HepG2 (cell line): ENCODE measurements around the gene ABCC3. TPM values are rescaled to one million over a fixed set of nuclear protein-coding genes. Genes with fewer than 3 reads are reported as not detected.

Source experiments
- ATF1 ChIP-seq: IDR thresholded peaks from 2 replicates; pipeline ENCODE4 v1.6.1; 2016; ENCODE audit warnings: mild to moderate bottlenecking, control low read depth
- ATF3 ChIP-seq: sonication (generic); formaldehyde crosslinking; IDR thresholded peaks from 2 replicates; pipeline ENCODE4 v1.4.0; 2020; ENCODE audit warnings: missing genetic modification reagents
- DMAP1 ChIP-seq: IDR thresholded peaks from 2 replicates; pipeline ENCODE4 v1.6.1; 2016
- FOXA1 ChIP-seq, 2 experiments: fragments of 450-650 bp in 1 of 2; sonication (generic) in 1 of 2; formaldehyde crosslinking in 1 of 2; IDR thresholded peaks; 2 replicates each; pipeline versions ENCODE4 v1.4.0 to v1.6.1; 2016 to 2020; ENCODE audit warnings: missing genetic modification reagents in 1 of 2
- GTF3A ChIP-seq: sonication (generic); formaldehyde crosslinking; conservative IDR thresholded peaks from 2 replicates; pipeline ENCODE4 v1.4.0; 2020; ENCODE audit warnings: mild to moderate bottlenecking, missing genetic modification reagents
- PLSCR1 ChIP-seq: sonication (generic); formaldehyde crosslinking; IDR thresholded peaks from 2 replicates; pipeline ENCODE4 v1.5.0; 2020; ENCODE audit warnings: missing genetic modification reagents, mild to moderate bottlenecking, borderline replicate concordance
- PRPF4 ChIP-seq: fragments of 200-400 bp; formaldehyde crosslinking; IDR thresholded peaks from 2 replicates; pipeline ENCODE4 v1.6.1; 2016; ENCODE audit warnings: low read length, low read depth; ENCODE audit not compliant: poor library complexity, severe bottlenecking
- RBFOX2 ChIP-seq: fragments of 200-400 bp; formaldehyde crosslinking; IDR thresholded peaks from 2 replicates; pipeline ENCODE4 v1.6.1; 2017; ENCODE audit warnings: low read depth, mild to moderate bottlenecking, low read length
- REL ChIP-seq: sonication (generic); formaldehyde crosslinking; conservative IDR thresholded peaks from 2 replicates; pipeline ENCODE4 v1.8.0; 2022; ENCODE audit warnings: mild to moderate bottlenecking, missing genetic modification reagents, moderate library complexity
- REPIN1 ChIP-seq: sonication (generic); formaldehyde crosslinking; IDR thresholded peaks from 2 replicates; pipeline ENCODE4 v1.8.0; 2022; ENCODE audit warnings: missing genetic modification reagents, low read depth, mild to moderate bottlenecking, borderline replicate concordance
- SRSF4 ChIP-seq: fragments of 200-400 bp; formaldehyde crosslinking; IDR thresholded peaks from one replicate; pipeline ENCODE4 v1.6.1; 2018; ENCODE audit warnings: mild to moderate bottlenecking, low read depth, low read length, moderate library complexity; ENCODE audit not compliant: poor library complexity, severe bottlenecking
- YEATS2 ChIP-seq: sonication (generic); formaldehyde crosslinking; IDR thresholded peaks from 2 replicates; pipeline ENCODE4 v1.4.0; 2020; ENCODE audit warnings: missing genetic modification reagents, borderline replicate concordance
- ZFP36 ChIP-seq: fragments of 150-350 bp; IDR thresholded peaks from 2 replicates; pipeline ENCODE4 v1.6.1; 2018; ENCODE audit warnings: borderline replicate concordance, low read length, low read depth; ENCODE audit not compliant: partially characterized antibody
- ZMYM4 ChIP-seq: sonication (generic); formaldehyde crosslinking; IDR thresholded peaks from 2 replicates; pipeline ENCODE4 v1.8.1; 2023; ENCODE audit warnings: mild to moderate bottlenecking, missing genetic modification reagents
- ZNF138 ChIP-seq: sonication (generic); formaldehyde crosslinking; IDR thresholded peaks from 2 replicates; pipeline ENCODE4 v1.5.0; 2020; ENCODE audit warnings: mild to moderate bottlenecking, low read depth, missing genetic modification reagents
- ZNF331 ChIP-seq: sonication (generic); formaldehyde crosslinking; IDR thresholded peaks from 2 replicates; pipeline ENCODE4 v1.4.0; 2020; ENCODE audit warnings: missing genetic modification reagents
- ZNF33B ChIP-seq: sonication (generic); formaldehyde crosslinking; IDR thresholded peaks from 2 replicates; pipeline ENCODE4 v1.5.1; 2020; ENCODE audit warnings: mild to moderate bottlenecking, missing genetic modification reagents
- ZNF350 ChIP-seq: sonication (generic); formaldehyde crosslinking; IDR thresholded peaks from 2 replicates; pipeline ENCODE4 v1.4.0; 2020; ENCODE audit warnings: mild to moderate bottlenecking, low read depth, missing genetic modification reagents, borderline replicate concordance
- polyA plus RNA-seq, 8 experiments: library from polyadenylated mRNA; depleted of rRNA in 3 of 8; stranded (reverse) in 7 of 8; unstranded in 1 of 8; fragments of >200 nt; fragmentation: Illumina TruSeq in 4 of 8; extraction: Trizol in 4 of 8; gene quantifications; 2 replicates each; pipeline versions ENCODE4 v1.2.1 to v1.2.3, GENCODE V29; 2011 to 2016; ENCODE audit warnings: low read depth in 4 of 8, missing spikeins in 1 of 8, mixed read lengths in 1 of 8; ENCODE audit not compliant: insufficient read depth in 1 of 8
- total RNA-seq, 5 experiments: library from RNA; depleted of rRNA; stranded (reverse); fragments of >200 nt; fragmentation: Illumina TruSeq; extraction: Trizol; gene quantifications; 2 replicates each; pipeline ENCODE4 v1.2.3, GENCODE V29; 2016; ENCODE audit warnings: low read depth in 1 of 5
- TF ChIP-seq, protein P1 (sequence below): sonication (generic); formaldehyde crosslinking; IDR thresholded peaks from 2 replicates; pipeline ENCODE4 v1.4.0; 2020; ENCODE audit warnings: missing genetic modification reagents, borderline replicate concordance
- TF ChIP-seq, protein P2 (sequence below): sonication (generic); formaldehyde crosslinking; IDR thresholded peaks from 2 replicates; pipeline ENCODE4 v1.5.0; 2020; ENCODE audit warnings: mild to moderate bottlenecking, missing genetic modification reagents

Gene ABCC3
- total and polyA plus RNA-seq, 2 of the 13 experiments (the other 11 are each of a cell fraction or from before 2014, with no cell fraction given) = 25.2 to 50.7 TPM

GRCh38 chr17:50635982-50636803 lies 1.5 kb downstream of the ABCC3 start (continued):
- TF ChIP-seq ATF3 (no peak), REL (CRISPR knock-in tag) (no peak), REPIN1 (0 out of 2 replicates have a peak, but pooled peaks have one; percentile 46), GTF3A (no peak), YEATS2 (CRISPR knock-in tag) (peak; percentile 48; the same call in 1 of the 2 replicates), ZNF138 (CRISPR knock-in tag) (0 out of 2 replicates have a peak, but pooled peaks have one; percentile 27), DMAP1 (CRISPR knock-in tag) (no peak; the same call in 1 of the 2 replicates), PLSCR1 (CRISPR knock-in tag) (no peak), ZNF33B (CRISPR knock-in tag) (0 out of 2 replicates have a peak, but pooled peaks have one; percentile 30), PRPF4 (no peak), ATF1 (CRISPR knock-in tag) (no peak), FOXA1 (IDR thresholded peaks at IDR 0.05) (no peak), FOXA1 (CRISPR knock-in tag; IDR thresholded peaks at IDR 0.05) (peak; percentile 28; the same call in 1 of the 2 replicates), SRSF4 (no peak), ZNF350 (CRISPR knock-in tag) (peak; percentile 23; the same call in 1 of the 2 replicates), RBFOX2 (no peak), ZFP36 (no peak), ZNF331 (CRISPR knock-in tag) (0 out of 2 replicates have a peak, but pooled peaks have one; percentile 29), ZMYM4 (CRISPR knock-in tag) (peak; percentile 31; the same call in 1 of the 2 replicates)
- TF ChIP-seq, protein P1, sequence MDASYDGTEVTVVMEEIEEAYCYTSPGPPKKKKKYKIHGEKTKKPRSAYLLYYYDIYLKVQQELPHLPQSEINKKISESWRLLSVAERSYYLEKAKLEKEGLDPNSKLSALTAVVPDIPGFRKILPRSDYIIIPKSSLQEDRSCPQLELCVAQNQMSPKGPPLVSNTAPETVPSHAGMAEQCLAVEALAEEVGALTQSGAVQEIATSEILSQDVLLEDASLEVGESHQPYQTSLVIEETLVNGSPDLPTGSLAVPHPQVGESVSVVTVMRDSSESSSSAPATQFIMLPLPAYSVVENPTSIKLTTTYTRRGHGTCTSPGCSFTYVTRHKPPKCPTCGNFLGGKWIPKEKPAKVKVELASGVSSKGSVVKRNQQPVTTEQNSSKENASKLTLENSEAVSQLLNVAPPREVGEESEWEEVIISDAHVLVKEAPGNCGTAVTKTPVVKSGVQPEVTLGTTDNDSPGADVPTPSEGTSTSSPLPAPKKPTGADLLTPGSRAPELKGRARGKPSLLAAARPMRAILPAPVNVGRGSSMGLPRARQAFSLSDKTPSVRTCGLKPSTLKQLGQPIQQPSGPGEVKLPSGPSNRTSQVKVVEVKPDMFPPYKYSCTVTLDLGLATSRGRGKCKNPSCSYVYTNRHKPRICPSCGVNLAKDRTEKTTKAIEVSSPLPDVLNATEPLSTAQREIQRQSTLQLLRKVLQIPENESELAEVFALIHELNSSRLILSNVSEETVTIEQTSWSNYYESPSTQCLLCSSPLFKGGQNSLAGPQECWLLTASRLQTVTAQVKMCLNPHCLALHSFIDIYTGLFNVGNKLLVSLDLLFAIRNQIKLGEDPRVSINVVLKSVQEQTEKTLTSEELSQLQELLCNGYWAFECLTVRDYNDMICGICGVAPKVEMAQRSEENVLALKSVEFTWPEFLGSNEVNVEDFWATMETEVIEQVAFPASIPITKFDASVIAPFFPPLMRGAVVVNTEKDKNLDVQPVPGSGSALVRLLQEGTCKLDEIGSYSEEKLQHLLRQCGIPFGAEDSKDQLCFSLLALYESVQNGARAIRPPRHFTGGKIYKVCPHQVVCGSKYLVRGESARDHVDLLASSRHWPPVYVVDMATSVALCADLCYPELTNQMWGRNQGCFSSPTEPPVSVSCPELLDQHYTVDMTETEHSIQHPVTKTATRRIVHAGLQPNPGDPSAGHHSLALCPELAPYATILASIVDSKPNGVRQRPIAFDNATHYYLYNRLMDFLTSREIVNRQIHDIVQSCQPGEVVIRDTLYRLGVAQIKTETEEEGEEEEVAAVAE (CRISPR knock-in tag) = no peak
- TF ChIP-seq, protein P2, sequence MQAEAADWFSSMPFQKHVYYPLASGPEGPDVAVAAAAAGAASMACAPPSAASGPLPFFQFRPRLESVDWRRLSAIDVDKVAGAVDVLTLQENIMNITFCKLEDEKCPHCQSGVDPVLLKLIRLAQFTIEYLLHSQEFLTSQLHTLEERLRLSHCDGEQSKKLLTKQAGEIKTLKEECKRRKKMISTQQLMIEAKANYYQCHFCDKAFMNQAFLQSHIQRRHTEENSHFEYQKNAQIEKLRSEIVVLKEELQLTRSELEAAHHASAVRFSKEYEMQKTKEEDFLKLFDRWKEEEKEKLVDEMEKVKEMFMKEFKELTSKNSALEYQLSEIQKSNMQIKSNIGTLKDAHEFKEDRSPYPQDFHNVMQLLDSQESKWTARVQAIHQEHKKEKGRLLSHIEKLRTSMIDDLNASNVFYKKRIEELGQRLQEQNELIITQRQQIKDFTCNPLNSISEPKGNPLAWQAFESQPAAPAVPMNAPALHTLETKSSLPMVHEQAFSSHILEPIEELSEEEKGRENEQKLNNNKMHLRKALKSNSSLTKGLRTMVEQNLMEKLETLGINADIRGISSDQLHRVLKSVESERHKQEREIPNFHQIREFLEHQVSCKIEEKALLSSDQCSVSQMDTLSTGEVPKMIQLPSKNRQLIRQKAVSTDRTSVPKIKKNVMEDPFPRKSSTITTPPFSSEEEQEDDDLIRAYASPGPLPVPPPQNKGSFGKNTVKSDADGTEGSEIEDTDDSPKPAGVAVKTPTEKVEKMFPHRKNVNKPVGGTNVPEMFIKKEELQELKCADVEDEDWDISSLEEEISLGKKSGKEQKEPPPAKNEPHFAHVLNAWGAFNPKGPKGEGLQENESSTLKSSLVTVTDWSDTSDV (CRISPR knock-in tag) = no peak
